Activated T-cell treated with anti-CD3 and anti-CD28 coated beads, Interleukin-2, amount 50 U/mL, for 4 hours (primary cell): ENCODE results near the gene LAD1. TPM values are rescaled to one million over a fixed set of nuclear protein-coding genes. Genes with fewer than 3 reads are reported as not detected.
A peak's percentile ranks its signal among the peaks of the same experiment; 100 is the strongest.

Source experiments
- ATAC-seq, 2 donors: fragments of 200-7000 bp; cut with Tn5 transposase; one replicate each; pipeline ENCODE4 v1.10.0; 2021
- DNase-seq: peaks from one replicate; pipeline ENCODE4 v3.0.0-alpha.2; 2020
- H3K27me3 Mint-ChIP-seq: one replicate; pipeline ENCODE4 v1.8.0; 2021; ENCODE audit warnings: low read depth, mixed read lengths
- H3K36me3 Mint-ChIP-seq: one replicate; pipeline ENCODE4 v1.8.0; 2022; ENCODE audit warnings: mixed read lengths; ENCODE audit not compliant: insufficient read depth
- H3K4me1 Mint-ChIP-seq: one replicate; pipeline ENCODE4 v1.8.0; 2021; ENCODE audit warnings: low read depth, mixed read lengths
- H3K4me3 Mint-ChIP-seq: one replicate; pipeline ENCODE4 v1.8.0; 2021; ENCODE audit warnings: mild to moderate bottlenecking, moderate library complexity, mixed read lengths
- H3K9me3 Mint-ChIP-seq: one replicate; pipeline ENCODE4 v1.8.0; 2021; ENCODE audit warnings: mixed read lengths
- total RNA-seq, 3 donors: library from RNA; stranded (reverse); gene quantifications; one replicate each; pipeline ENCODE4 v1.2.1, GENCODE V29; 2021

The LAD1 gene
- total RNA-seq, 3 donors from 2014 or later: 0.10 to 0.49 (median 0.21) TPM

DNA sequence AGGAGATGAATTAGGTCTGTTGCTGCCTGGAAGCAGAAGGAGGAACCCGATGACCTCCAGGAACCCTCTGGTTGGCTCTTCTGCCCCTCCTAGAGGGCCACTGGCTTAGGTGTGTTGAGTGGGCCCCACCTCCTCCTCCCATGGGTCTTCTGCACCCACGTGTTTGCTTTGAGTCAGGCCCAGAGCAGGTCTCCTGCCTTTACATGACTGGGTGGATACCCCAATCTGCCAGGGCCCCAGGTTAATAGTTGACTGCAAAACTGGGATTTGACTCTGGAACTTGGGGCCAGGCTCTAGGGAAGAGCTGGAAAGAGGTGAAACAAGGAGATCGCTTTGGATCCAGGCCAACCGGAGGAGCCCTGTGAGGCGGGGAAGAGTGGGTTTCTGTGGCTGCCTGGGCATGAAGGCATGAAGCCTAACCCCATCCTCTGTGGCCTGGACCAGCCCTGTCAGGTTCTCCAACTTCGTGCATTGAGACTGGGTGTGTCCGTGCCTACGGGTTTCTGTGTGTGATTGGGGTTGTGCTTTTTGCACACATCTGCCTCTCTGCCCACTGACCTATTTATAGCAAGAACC, 7.8 kb upstream of the LAD1 start:
- no peaks in the 10 kb centered on the region for H3K9me3 Mint-ChIP-seq

DNA sequence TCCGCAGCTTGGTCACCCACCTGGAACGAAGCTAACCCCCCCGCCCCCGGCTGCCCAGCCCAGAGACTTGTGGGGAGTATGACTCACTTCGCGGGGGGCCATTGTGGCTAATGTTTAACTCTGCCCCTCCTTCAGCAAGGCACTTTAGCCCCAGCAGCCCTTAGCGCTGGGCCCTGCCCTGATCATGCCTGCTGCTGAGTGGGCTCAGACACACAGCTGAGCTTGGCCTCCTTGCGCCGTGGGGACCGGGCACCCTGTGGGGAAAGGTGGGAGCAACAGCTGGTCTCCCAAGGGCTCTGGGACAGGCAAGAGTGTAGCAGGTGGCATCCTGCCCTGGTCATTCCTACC, 6.3 kb upstream of the LAD1 start:
- no peak for ATAC-seq
- no peaks in the 10 kb centered on the region for H3K9me3 Mint-ChIP-seq

More for the DNA sequence above, 7.8 kb upstream of the LAD1 start:
- no peak for ATAC-seq
- H3K4me1 Mint-ChIP-seq: peaks cover 2% of the 10 kb centered on the region
- peaks cover 2% of the 10 kb centered on the region for H3K27me3 Mint-ChIP-seq
- no peak overlapping the region for H3K4me3 Mint-ChIP-seq
- no peaks in the 10 kb centered on the region for H3K36me3 Mint-ChIP-seq
- no peak for DNase-seq

DNA sequence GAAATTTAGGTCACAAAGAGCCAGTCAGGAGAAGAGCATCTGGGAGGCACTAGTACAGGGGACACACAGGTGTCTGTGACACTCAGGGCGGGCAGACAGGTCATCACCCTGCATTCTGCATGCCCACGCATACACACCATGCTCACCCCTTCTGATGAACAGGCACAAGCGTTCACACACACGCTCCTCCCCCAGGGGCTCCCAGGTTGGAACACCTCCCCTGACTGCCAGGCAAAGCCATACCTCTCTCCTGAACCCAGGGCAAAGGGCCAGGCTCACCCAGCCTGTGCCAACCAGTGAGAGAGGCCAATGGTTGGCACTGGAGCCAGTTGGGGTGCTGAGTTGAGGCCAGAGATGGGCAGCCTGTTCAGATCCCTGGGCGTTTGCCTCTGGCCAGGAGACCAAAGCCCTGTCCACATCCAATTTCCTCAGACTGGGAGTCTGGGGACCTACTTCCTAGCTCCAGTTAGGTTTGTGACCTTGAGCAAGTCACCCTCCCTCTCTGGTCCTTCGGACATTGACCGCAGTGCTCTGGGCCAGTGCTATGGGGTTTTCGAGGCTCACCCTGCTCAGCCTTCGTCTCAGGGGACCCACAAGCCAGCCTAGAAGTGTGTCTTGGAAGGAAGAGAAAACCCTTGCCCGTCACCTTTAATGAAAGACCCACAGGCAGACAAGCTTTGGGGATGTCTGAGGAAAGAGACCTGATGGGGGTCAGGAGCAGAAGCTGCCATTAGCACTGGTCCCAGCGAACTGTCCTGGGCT, 5.8 kb upstream of the LAD1 start:
- Mint-ChIP-seq H3K4me1 (peaks cover 2% of the 10 kb centered on the region), H3K9me3 (no peaks in the 10 kb centered on the region), H3K36me3 (no peaks in the 10 kb centered on the region), H3K4me3 (no peak overlapping the region), H3K27me3 (peaks cover 12% of the 10 kb centered on the region)
- ATAC-seq: no peak
- DNase-seq: no peak

More for the DNA sequence above, 6.3 kb upstream of the LAD1 start:
- no peaks in the 10 kb centered on the region for H3K36me3 Mint-ChIP-seq
- peaks cover 2% of the 10 kb centered on the region for H3K4me1 Mint-ChIP-seq
- no peak overlapping the region for H3K4me3 Mint-ChIP-seq
- no peak for DNase-seq
- peaks cover 7% of the 10 kb centered on the region for H3K27me3 Mint-ChIP-seq

DNA sequence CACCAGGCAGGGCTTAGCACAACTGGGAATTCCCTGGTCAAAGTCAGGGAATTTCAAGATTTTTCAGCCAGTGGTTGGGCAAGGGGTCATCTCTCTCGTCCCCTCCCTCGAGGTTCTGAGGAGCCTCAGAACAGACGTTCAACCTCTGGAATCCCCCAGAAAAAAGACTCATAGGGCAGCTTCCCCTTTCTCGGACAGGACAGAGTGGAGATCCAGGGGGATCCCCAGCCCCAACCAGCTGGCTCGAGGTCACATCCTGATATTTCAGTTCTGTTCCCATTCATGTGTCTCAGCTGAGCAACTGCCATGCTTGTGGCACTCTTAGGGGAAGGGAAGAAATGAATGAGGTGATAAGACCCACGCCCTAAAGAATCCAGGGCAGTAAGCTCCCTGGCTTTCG, 4.9 kb upstream of the LAD1 start:
- Mint-ChIP-seq H3K36me3 (no peaks in the 10 kb centered on the region), H3K4me1 (peaks cover 2% of the 10 kb centered on the region), H3K9me3 (no peaks in the 10 kb centered on the region), H3K27me3 (peaks cover 15% of the 10 kb centered on the region), H3K4me3 (no peak overlapping the region)
- no peak for DNase-seq
- no peak for ATAC-seq

DNA sequence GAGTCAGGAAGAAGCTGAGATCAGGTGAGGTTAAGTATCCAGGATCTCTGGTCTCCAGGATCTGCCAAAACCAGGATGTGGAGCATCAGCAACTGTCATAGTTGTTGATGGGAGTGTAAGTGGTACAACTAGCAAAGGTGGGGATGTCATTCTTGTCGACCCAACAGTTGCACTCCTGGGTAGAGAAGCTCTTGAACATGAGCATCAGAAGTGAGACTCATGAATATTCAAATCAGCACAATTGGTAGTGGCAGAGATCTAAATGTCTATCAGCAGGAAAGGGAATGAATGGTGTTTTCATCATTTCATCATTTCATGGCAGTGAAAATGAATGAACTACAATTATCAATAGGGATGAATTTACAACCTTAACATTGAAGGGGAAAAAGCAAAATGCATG, 4.2 kb upstream of the LAD1 start:
- H3K4me1 Mint-ChIP-seq: peaks cover 2% of the 10 kb centered on the region
- DNase-seq (no peak), ATAC-seq (no peak)
- H3K4me3 Mint-ChIP-seq: no peak overlapping the region
- H3K9me3 Mint-ChIP-seq: no peaks in the 10 kb centered on the region
- H3K36me3 Mint-ChIP-seq: no peaks in the 10 kb centered on the region
- H3K27me3 Mint-ChIP-seq: peaks cover 21% of the 10 kb centered on the region

DNA sequence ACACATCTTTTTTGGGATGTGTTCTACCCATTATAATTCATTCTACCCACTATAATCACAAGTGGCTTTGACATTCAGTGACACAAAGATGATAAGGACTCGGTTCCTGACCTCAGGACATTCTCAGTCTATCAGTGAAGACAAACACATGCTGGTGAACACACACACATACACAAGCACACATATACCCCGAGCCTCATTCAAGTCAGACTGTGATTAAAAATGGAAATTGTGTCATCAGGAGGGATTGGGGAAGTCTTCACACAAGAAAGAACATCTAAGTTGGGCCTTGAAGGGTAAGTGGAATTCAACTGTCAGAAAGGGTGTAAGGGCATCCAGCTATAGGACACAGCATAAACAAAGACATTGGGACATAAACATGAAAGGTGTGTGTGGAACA, 2.6 kb upstream of the LAD1 start:
- Mint-ChIP-seq H3K27me3 (peaks cover 31% of the 10 kb centered on the region), H3K4me1 (no peaks in the 10 kb centered on the region), H3K9me3 (no peaks in the 10 kb centered on the region), H3K4me3 (no peak overlapping the region), H3K36me3 (no peaks in the 10 kb centered on the region)
- DNase-seq: no peak
- ATAC-seq: no peak

DNA sequence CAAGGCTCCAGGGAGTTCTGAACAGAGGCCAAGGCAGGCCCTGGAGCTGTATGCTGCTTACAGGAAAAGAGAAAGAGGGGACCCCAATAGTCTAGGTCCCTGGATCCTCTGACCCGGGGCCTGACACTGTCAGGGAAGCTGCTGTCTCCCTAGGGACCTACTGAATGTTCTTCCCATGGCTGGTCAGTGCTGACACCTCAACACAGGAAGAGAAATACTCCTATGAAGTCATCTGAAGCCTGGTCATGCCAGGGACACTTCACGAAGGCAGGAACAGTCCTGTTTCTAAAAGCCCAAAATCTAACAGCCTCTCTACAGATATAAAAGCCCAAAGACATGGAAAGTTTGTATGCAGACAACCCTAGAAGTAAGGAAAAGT, 1.7 kb upstream of the LAD1 start:
- Mint-ChIP-seq H3K36me3 (no peaks in the 10 kb centered on the region), H3K4me1 (no peaks in the 10 kb centered on the region), H3K27me3 (peaks cover 35% of the 10 kb centered on the region), H3K9me3 (no peaks in the 10 kb centered on the region), H3K4me3 (no peak overlapping the region)
- ATAC-seq (no peak), DNase-seq (no peak)

DNA sequence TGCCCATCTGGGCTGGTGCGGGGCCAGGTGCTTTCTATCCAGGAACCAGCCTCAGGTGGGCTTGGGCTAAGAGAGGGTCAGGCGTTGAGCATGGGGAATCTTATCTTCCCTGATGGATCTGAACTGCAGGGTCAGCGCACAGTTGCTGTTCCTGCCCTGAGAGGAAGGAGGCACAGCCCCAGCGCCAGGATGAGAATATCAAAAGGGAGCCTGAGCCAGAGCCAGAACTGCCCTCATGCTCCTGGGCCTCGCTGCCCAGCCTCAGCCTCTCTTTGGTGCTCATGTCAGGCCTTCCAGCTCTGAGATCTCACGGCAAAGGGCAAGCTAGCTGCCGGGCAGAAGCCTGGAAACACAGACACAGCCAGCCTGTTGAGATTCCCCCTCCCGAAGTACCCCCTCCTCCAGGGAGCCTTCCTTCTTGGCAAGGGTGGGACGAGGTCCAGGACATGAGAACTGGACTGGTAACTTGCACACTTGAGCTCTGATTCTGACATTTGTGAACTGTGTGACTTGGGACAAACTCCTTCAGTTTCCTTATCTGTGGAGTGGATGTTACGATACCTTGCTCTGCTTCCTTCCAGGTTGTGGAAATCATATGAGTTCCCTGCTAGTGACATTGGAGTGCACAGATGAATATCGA, 1.2 kb upstream of the LAD1 start:
- DNase-seq (no peak), ATAC-seq (no peak)
- Mint-ChIP-seq H3K4me3 (no peak overlapping the region), H3K9me3 (no peaks in the 10 kb centered on the region), H3K27me3 (peaks cover 39% of the 10 kb centered on the region), H3K36me3 (no peaks in the 10 kb centered on the region), H3K4me1 (no peaks in the 10 kb centered on the region)

DNA sequence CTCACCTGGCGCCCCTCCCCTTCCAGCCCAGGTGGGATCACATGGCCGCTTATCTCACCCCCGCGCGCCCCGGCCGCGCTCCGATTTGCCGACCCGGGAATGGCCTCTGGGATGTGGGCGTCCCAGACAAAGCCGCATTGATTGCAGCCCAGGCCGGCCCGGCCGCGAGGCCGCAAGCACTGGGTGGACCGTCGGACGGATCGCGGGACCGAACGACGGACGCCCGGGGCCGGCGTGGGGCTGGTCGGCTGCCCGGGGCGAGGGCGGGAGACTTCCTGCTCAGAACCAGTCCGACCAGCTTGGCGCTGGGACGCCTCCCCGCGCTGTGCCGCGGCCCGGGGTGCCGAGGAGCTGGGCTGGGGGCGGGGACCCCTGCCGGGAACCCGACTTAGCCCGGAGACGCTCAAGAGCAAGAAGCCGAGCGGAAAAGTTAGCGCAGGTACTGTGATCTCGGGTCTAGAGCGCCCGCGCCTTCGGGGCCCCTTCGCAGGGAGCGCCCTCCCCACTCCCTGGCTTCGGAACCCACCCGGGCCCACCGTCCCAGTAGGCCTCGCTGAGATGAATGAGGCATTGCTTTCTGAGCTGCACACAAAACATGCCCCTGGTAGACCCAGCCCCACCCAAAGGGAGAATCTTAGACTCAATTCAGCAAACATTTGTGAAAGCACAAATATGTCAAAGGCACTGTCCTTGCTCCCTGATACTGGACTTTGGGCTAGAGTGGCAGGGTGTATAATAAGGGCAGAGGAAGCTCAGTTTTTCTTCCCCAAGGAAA, 415 bp upstream of the LAD1 start:
- Mint-ChIP-seq H3K4me3 (no peak overlapping the region), H3K27me3 (peaks cover 41% of the 10 kb centered on the region), H3K36me3 (no peaks in the 10 kb centered on the region), H3K9me3 (no peaks in the 10 kb centered on the region), H3K4me1 (no peaks in the 10 kb centered on the region)
- ATAC-seq (peak; percentile 18 to 28), DNase-seq (no peak)

DNA sequence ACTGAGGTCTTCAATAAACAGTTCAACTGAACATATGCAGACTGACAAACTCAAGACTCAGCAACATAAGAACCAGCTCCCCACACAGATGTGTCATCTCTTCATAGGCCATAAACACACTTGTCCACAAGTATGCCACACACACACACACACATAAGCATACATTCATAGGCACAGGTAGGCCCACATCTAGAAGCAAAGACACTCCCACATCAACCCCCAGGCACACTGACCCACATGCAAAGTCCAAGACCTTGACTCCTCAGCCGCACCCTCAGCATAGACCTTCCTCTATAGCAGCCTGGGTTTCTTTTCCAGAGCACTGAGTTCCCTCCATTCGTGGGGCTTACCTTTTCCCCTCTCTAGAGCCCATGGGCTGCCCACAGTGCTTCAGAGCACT, 1.4 kb downstream of the LAD1 start:
- H3K27me3 Mint-ChIP-seq: peaks cover 43% of the 10 kb centered on the region
- no peak for ATAC-seq
- no peak overlapping the region for H3K4me3 Mint-ChIP-seq
- DNase-seq: no peak
- H3K36me3 Mint-ChIP-seq: no peaks in the 10 kb centered on the region
- no peaks in the 10 kb centered on the region for H3K4me1 Mint-ChIP-seq
- no peaks in the 10 kb centered on the region for H3K9me3 Mint-ChIP-seq

DNA sequence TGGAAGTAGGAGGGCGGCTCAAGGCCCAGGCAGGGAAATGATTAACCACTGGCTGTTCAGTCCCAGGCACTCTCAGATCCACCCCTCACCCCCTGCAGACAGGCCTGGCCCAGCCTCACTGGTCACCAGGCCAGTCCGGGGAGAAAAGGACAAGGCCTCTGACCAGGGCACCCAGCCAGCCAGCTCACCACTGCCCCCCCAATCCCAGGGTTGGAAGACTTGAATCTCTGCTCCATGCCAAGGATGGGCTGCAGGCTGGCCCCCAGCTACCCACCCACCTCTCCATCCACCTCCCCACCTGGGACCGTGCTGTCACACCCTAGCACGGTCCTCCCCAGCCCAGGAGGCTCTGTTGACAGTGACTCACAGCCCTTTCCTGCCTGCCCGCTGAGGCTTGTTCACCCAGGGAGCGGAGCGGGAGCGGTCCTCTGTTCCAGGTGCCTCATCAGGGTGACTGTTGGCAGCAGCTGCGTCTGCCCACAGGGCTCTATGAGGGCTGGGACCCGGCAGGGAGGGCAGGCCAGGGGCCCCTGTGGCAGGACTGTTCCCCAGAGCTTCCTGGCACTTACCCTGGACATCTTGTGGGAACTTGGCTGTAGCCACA, 2.2 kb downstream of the LAD1 start:
- H3K9me3 Mint-ChIP-seq: no peaks in the 10 kb centered on the region
- H3K4me3 Mint-ChIP-seq: no peak overlapping the region
- peaks cover 50% of the 10 kb centered on the region for H3K27me3 Mint-ChIP-seq
- no peak for DNase-seq
- H3K36me3 Mint-ChIP-seq: no peaks in the 10 kb centered on the region
- no peak for ATAC-seq
- no peaks in the 10 kb centered on the region for H3K4me1 Mint-ChIP-seq

DNA sequence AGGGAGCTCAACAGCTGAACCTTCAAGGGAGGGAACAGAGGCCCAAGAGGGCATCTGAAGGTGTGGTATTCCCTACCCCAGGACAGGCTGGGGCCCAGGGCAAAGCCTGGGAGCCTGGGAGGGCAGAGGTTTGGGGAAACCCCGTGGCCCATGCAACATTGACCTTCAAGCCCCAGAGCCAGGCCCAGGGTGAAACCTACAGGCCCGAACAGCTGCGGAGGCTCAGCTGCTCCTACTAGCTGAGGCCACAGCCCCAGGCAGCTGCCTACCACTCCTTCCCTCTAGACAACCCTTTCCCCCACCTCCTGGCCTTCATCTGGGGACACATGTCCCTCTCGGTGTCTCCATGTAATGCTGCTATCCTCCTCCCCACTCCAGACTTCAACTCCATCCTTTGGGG, 3.2 kb downstream of the LAD1 start:
- DNase-seq (no peak), ATAC-seq (no peak)
- Mint-ChIP-seq H3K4me1 (no peaks in the 10 kb centered on the region), H3K9me3 (no peaks in the 10 kb centered on the region), H3K4me3 (no peak overlapping the region), H3K36me3 (no peaks in the 10 kb centered on the region), H3K27me3 (peaks cover 55% of the 10 kb centered on the region)

DNA sequence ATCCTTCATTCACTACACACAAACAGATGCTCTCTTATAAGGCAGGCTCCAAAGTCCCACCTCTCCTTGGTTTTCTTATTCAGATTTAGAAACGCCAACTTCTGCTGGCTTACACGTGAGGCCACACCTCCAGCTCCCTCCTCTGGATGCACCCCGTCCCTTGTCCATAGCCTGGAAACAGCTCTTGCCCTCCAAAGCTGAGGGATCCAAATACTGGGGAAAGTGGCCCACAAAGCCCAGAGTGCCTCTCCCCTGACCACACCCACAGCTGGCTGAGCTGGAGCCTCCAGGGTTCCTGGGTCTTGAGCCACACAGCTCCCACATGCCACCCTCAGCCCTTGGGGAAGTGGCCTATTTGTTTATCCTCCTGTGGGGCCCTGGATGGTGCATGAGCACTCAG, 4.5 kb downstream of the LAD1 start:
- DNase-seq: no peak
- H3K27me3 Mint-ChIP-seq: peaks cover 42% of the 10 kb centered on the region
- H3K4me1 Mint-ChIP-seq: no peaks in the 10 kb centered on the region
- no peak overlapping the region for H3K4me3 Mint-ChIP-seq
- ATAC-seq: no peak
- H3K9me3 Mint-ChIP-seq: no peaks in the 10 kb centered on the region
- H3K36me3 Mint-ChIP-seq: no peaks in the 10 kb centered on the region

DNA sequence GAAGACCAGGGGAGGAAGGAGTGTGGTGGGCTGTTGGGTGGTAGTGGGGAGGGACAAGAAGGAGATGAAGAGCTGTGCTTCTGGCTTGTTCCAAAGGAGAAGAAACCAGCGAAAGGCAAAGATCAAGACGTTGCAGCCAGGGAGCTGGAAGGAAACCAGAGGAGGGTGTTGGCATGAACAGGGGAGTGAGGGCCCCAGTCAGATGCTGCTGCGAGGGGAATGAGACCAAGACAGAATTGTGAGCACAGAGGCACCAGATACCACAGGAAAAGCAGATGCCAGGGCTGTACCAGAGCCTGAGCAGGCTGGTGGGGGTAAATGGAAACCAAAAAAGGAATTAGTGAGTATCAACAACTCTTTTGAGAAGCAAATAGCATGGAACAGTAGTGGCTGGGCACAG, 6.0 kb downstream of the LAD1 start:
- Mint-ChIP-seq H3K27me3 (peaks cover 34% of the 10 kb centered on the region), H3K36me3 (no peaks in the 10 kb centered on the region), H3K4me3 (no peak overlapping the region), H3K4me1 (no peaks in the 10 kb centered on the region), H3K9me3 (no peaks in the 10 kb centered on the region)
- DNase-seq (no peak), ATAC-seq (no peak)
